HEK293 (cell line): ENCODE measurements around the gene TTC23L.

Source experiments
- CTCF ChIA-PET: fragments of 350-600 bp; formaldehyde crosslinking; extraction: SDS; loops from one replicate; lab custom pipeline; 2021; ENCODE audit warnings: antibody characterized with exemption; lab: Yijun Ruan, JAX
- POLR2A ChIA-PET: fragments of 300-600 bp; formaldehyde crosslinking; extraction: SDS; loops from one replicate; lab custom pipeline; 2020; ENCODE audit warnings: antibody characterized with exemption, inconsistent platforms; lab: Yijun Ruan, JAX
- H3K27ac ChIP-seq: fragments of 200-500 bp; sonication (Bioruptor generic); 2 replicates; pipeline ENCODE4 v1.5.1; 2014; ENCODE audit warnings: low read depth, low read length, control low read depth, inconsistent platforms; ENCODE audit errors: extremely low read depth
- H3K36me3 ChIP-seq, 2 experiments: fragments of 200-500 bp in 1 of 2; sonication (Bioruptor generic) in 1 of 2; 1 replicate in 1 of 2; 2 replicates in 1 of 2; pipeline ENCODE4 v1.5.1; 2014 to 2017; ENCODE audit warnings: inconsistent platforms in 2 of 2, low read length in 2 of 2; ENCODE audit not compliant: control insufficient read depth in 2 of 2, insufficient read depth in 1 of 2
- H3K4me1 ChIP-seq: fragments of 200-500 bp; sonication (Bioruptor generic); 2 replicates; pipeline ENCODE4 v1.5.1; 2014; ENCODE audit warnings: mild to moderate bottlenecking, low read length, inconsistent platforms; ENCODE audit not compliant: control insufficient read depth, insufficient read depth
- H3K4me3 ChIP-seq: 2 replicates; pipeline ENCODE4 v1.5.1; 2011; ENCODE audit warnings: low read depth, mild to moderate bottlenecking, control low read depth, low read length, moderate library complexity
- H3K9me3 ChIP-seq: fragments of 200-500 bp; sonication (Bioruptor generic); 2 replicates; pipeline ENCODE4 v1.5.1; 2014; ENCODE audit warnings: low read depth, low read length, inconsistent platforms; ENCODE audit not compliant: control insufficient read depth, insufficient read depth
- FEZF1 ChIP-seq: fragments of 450-650 bp; formaldehyde crosslinking; IDR thresholded peaks from 2 replicates; pipeline ENCODE4 v1.5.1; 2016; ENCODE audit warnings: missing biosample characterization, missing genetic modification characterization
- HOXC10 ChIP-seq: sonication (generic); formaldehyde crosslinking; IDR thresholded peaks from 2 replicates; pipeline ENCODE4 v1.8.1; 2023; ENCODE audit warnings: mild to moderate bottlenecking, missing genetic modification reagents
- IKZF3 ChIP-seq: fragments of 450-650 bp; IDR thresholded peaks from 2 replicates; pipeline ENCODE4 v1.5.0; 2018; ENCODE audit warnings: missing biosample characterization, mild to moderate bottlenecking, missing genetic modification characterization, moderate library complexity
- KLF1 ChIP-seq: fragments of 450-650 bp; formaldehyde crosslinking; IDR thresholded peaks from 2 replicates; pipeline ENCODE4 v1.5.1; 2016; ENCODE audit warnings: missing biosample characterization, missing genetic modification characterization
- KLF9 ChIP-seq: fragments of 450-650 bp; formaldehyde crosslinking; IDR thresholded peaks from 2 replicates; pipeline ENCODE4 v1.5.1; 2016; ENCODE audit warnings: missing biosample characterization, missing genetic modification characterization, low read depth
- PRDM4 ChIP-seq: fragments of 450-650 bp; formaldehyde crosslinking; IDR thresholded peaks from 2 replicates; pipeline ENCODE4 v1.5.1; 2017; ENCODE audit warnings: missing biosample characterization, missing genetic modification characterization
- SP3 ChIP-seq: fragments of 450-650 bp; formaldehyde crosslinking; IDR thresholded peaks from 2 replicates; pipeline ENCODE4 v1.5.1; 2016; ENCODE audit warnings: missing biosample characterization, missing genetic modification characterization
- TCF7L2 ChIP-seq: IDR thresholded peaks from 2 replicates; pipeline ENCODE4 v1.6.1; 2011; ENCODE audit warnings: low read depth, mild to moderate bottlenecking, inconsistent platforms, low read length, moderate library complexity, borderline replicate concordance
- ZBTB20 ChIP-seq: fragments of 450-650 bp; formaldehyde crosslinking; IDR thresholded peaks from 2 replicates; pipeline ENCODE4 v1.5.1; 2016; ENCODE audit warnings: missing biosample characterization, missing genetic modification characterization
- ZFP69B ChIP-seq: fragments of 450-650 bp; formaldehyde crosslinking; IDR thresholded peaks from 2 replicates; pipeline ENCODE4 v1.5.1; 2016; ENCODE audit warnings: missing biosample characterization, missing genetic modification characterization
- ZNF169 ChIP-seq: fragments of 450-650 bp; formaldehyde crosslinking; IDR thresholded peaks from 2 replicates; pipeline ENCODE4 v1.5.1; 2016; ENCODE audit warnings: missing biosample characterization, missing genetic modification characterization
- ZNF184 ChIP-seq: fragments of 450-650 bp; IDR thresholded peaks from 2 replicates; pipeline ENCODE4 v1.5.1; 2018; ENCODE audit warnings: missing biosample characterization, mild to moderate bottlenecking, missing genetic modification characterization
- ZNF2 ChIP-seq: fragments of 450-650 bp; formaldehyde crosslinking; IDR thresholded peaks from 2 replicates; pipeline ENCODE4 v1.5.1; 2016; ENCODE audit warnings: missing biosample characterization, missing genetic modification characterization
- ZNF311 ChIP-seq: fragments of 450-650 bp; formaldehyde crosslinking; IDR thresholded peaks from 2 replicates; pipeline ENCODE4 v1.5.1; 2017; ENCODE audit warnings: missing biosample characterization, missing genetic modification characterization, borderline replicate concordance
- ZNF398 ChIP-seq: fragments of 450-650 bp; formaldehyde crosslinking; IDR thresholded peaks from 2 replicates; pipeline ENCODE4 v1.5.1; 2017; ENCODE audit warnings: missing biosample characterization, missing genetic modification characterization
- ZNF510 ChIP-seq: fragments of 450-650 bp; formaldehyde crosslinking; IDR thresholded peaks from 2 replicates; pipeline ENCODE4 v1.5.1; 2018; ENCODE audit warnings: mild to moderate bottlenecking, missing genetic modification characterization, missing biosample characterization; ENCODE audit not compliant: insufficient replicate concordance
- ZNF521 ChIP-seq: fragments of 450-650 bp; formaldehyde crosslinking; IDR thresholded peaks from 2 replicates; pipeline ENCODE4 v1.5.1; 2017; ENCODE audit warnings: missing biosample characterization, mild to moderate bottlenecking, missing genetic modification characterization
- ZNF558 ChIP-seq: fragments of 450-650 bp; formaldehyde crosslinking; IDR thresholded peaks from 2 replicates; pipeline ENCODE4 v1.5.1; 2016; ENCODE audit warnings: missing biosample characterization, missing genetic modification characterization
- ZNF571 ChIP-seq: fragments of 450-650 bp; formaldehyde crosslinking; IDR thresholded peaks from 2 replicates; pipeline ENCODE4 v1.5.0; 2017; ENCODE audit warnings: missing biosample characterization, missing genetic modification characterization
- ZNF596 ChIP-seq: fragments of 450-650 bp; IDR thresholded peaks from 2 replicates; pipeline ENCODE4 v1.5.0; 2018; ENCODE audit warnings: missing biosample characterization, mild to moderate bottlenecking, missing genetic modification characterization, moderate library complexity
- ZNF623 ChIP-seq: fragments of 450-650 bp; formaldehyde crosslinking; IDR thresholded peaks from 2 replicates; pipeline ENCODE4 v1.5.1; 2016; ENCODE audit warnings: missing biosample characterization, missing genetic modification characterization
- ZNF843 ChIP-seq: fragments of 450-650 bp; formaldehyde crosslinking; IDR thresholded peaks from 2 replicates; pipeline ENCODE4 v1.5.1; 2016; ENCODE audit warnings: missing biosample characterization, missing genetic modification characterization
- ZXDB ChIP-seq: fragments of 450-650 bp; formaldehyde crosslinking; IDR thresholded peaks from 2 replicates; pipeline ENCODE4 v1.5.1; 2016; ENCODE audit warnings: missing biosample characterization, missing genetic modification characterization
- TF ChIP-seq, protein P1 (sequence below): fragments of 450-650 bp; formaldehyde crosslinking; IDR thresholded peaks from 2 replicates; pipeline ENCODE4 v1.5.1; 2016; ENCODE audit warnings: missing biosample characterization, missing genetic modification characterization, borderline replicate concordance
- TF ChIP-seq, protein P2 (sequence below): fragments of 450-650 bp; formaldehyde crosslinking; conservative IDR thresholded peaks from 2 replicates; pipeline ENCODE4 v1.5.1; 2016; ENCODE audit warnings: low read depth, missing biosample characterization, missing genetic modification characterization

Gene TTC23L

DNA sequence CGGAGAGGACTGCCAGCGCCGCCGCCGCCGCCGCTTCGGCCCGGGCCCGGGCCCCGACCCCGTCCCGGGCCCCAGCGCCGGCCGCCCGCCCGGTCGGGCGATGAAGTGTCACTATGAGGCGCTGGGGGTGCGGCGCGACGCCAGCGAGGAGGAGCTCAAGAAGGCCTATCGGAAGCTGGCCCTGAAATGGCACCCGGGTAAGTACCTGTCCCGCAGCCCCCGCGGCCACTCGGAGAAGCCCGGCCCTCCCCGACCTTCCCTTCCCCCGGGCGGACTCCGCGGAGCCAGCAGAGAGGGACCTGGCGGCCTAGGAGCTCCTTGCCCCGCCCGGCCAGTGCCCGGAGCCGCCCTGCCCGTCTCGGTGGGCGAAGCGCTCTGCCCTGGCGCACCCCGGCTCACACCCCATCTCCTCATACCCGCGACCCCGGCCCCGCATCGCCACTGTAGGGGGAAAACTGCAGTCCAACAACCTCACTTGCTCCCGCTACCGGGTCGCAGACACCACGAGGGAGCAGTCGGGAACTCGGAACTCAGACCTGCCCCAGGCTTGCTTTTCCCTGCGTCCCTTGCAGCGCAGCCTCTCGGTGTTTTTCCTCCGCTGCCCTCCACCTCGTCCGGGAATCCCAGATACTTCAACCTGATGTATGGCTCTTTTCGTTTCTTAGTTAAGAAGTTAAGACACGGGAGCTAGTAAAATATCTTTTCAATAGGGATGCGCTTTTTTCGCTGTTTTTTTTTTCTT is 90.9 kb downstream of the TTC23L start:
- Histone ChIP-seq H3K4me1 (peaks cover 12% of the 10 kb centered on the region; the same call in 1 of the 2 replicates), H3K4me3 (peak overlapping the region; percentile 98), H3K9me3 (no peaks in the 10 kb centered on the region), H3K27ac (peak overlapping the region; percentile 92), H3K36me3 (peaks cover 33 to 43% of the 10 kb centered on the region in 2 experiments)
- CTCF ChIA-PET = interaction anchor here (0.6 to 1.4 kb wide), 4 partner anchors 11 to 73 kb away, joined by 3 to 6 read pairs (median 4); no protein-coding TSS in a partner anchor
- POLR2A ChIA-PET = interaction anchor here (0.6 to 3.8 kb wide), 13 partner anchors 9 to 921 kb away, joined by 3 to 152 read pairs (median 6); partner anchors contain the start of genes BRIX1, RAD1 and TTC23L
- TF ChIP-seq ZFP69B (tag by site-specific recombination) = 0 out of 2 replicates have a peak, but pooled peaks have one; percentile 43
- TF ChIP-seq, protein P1, sequence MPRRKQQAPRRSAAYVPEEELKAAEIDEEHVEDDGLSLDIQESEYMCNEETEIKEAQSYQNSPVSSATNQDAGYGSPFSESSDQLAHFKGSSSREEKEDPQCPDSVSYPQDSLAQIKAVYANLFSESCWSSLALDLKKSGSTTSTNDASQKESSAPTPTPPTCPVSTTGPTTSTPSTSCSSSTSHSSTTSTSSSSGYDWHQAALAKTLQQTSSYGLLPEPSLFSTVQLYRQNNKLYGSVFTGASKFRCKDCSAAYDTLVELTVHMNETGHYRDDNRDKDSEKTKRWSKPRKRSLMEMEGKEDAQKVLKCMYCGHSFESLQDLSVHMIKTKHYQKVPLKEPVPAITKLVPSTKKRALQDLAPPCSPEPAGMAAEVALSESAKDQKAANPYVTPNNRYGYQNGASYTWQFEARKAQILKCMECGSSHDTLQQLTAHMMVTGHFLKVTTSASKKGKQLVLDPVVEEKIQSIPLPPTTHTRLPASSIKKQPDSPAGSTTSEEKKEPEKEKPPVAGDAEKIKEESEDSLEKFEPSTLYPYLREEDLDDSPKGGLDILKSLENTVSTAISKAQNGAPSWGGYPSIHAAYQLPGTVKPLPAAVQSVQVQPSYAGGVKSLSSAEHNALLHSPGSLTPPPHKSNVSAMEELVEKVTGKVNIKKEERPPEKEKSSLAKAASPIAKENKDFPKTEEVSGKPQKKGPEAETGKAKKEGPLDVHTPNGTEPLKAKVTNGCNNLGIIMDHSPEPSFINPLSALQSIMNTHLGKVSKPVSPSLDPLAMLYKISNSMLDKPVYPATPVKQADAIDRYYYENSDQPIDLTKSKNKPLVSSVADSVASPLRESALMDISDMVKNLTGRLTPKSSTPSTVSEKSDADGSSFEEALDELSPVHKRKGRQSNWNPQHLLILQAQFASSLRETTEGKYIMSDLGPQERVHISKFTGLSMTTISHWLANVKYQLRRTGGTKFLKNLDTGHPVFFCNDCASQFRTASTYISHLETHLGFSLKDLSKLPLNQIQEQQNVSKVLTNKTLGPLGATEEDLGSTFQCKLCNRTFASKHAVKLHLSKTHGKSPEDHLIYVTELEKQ (tag by site-specific recombination) = no peak
- TF ChIP-seq, protein P2, sequence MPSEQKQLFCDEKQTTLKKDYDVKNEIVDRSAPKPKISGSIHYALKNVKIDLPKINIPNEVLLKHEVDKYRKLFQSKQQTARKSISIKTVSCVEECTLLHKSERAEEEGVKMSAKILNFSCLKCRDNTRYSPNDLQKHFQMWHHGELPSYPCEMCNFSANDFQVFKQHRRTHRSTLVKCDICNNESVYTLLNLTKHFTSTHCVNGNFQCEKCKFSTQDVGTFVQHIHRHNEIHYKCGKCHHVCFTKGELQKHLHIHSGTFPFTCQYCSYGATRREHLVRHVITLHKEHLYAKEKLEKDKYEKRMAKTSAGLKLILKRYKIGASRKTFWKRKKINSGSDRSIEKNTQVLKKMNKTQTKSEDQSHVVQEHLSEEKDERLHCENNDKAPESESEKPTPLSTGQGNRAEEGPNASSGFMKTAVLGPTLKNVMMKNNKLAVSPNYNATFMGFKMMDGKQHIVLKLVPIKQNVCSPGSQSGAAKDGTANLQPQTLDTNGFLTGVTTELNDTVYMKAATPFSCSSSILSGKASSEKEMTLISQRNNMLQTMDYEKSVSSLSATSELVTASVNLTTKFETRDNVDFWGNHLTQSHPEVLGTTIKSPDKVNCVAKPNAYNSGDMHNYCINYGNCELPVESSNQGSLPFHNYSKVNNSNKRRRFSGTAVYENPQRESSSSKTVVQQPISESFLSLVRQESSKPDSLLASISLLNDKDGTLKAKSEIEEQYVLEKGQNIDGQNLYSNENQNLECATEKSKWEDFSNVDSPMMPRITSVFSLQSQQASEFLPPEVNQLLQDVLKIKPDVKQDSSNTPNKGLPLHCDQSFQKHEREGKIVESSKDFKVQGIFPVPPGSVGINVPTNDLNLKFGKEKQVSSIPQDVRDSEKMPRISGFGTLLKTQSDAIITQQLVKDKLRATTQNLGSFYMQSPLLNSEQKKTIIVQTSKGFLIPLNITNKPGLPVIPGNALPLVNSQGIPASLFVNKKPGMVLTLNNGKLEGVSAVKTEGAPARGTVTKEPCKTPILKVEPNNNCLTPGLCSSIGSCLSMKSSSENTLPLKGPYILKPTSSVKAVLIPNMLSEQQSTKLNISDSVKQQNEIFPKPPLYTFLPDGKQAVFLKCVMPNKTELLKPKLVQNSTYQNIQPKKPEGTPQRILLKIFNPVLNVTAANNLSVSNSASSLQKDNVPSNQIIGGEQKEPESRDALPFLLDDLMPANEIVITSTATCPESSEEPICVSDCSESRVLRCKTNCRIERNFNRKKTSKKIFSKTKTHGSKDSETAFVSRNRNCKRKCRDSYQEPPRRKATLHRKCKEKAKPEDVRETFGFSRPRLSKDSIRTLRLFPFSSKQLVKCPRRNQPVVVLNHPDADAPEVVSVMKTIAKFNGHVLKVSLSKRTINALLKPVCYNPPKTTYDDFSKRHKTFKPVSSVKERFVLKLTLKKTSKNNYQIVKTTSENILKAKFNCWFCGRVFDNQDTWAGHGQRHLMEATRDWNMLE (tag by site-specific recombination) = no peak
- TF ChIP-seq ZNF184 (tag by site-specific recombination) = no peak
- TF ChIP-seq ZNF521 = no peak
- TF ChIP-seq TCF7L2 = no peak
- peak; percentile 63; the same call in 1 of the 2 replicates for TF ChIP-seq HOXC10
- TF ChIP-seq PRDM4 (tag by site-specific recombination) = no peak
- no peak for TF ChIP-seq ZNF571 (tag by site-specific recombination)
- TF ChIP-seq IKZF3 (tag by site-specific recombination) = no peak
- TF ChIP-seq ZNF311 (tag by site-specific recombination) = no peak
- 0 out of 2 replicates have a peak, but pooled peaks have one; percentile 37 for TF ChIP-seq ZNF2
- TF ChIP-seq ZNF623 (tag by site-specific recombination) = no peak
- TF ChIP-seq FEZF1 (tag by site-specific recombination) = no peak; the same call in 1 of the 2 replicates
- no peak for TF ChIP-seq ZNF510
- no peak for TF ChIP-seq ZNF843 (tag by site-specific recombination)
- peak; percentile 62 for TF ChIP-seq ZXDB (tag by site-specific recombination)
- TF ChIP-seq ZNF398 (tag by site-specific recombination) = peak; percentile 43; the same call in 1 of the 2 replicates
- no peak for TF ChIP-seq ZNF596 (tag by site-specific recombination)
- peak; percentile 96 for TF ChIP-seq ZBTB20
- TF ChIP-seq ZNF169 (tag by site-specific recombination) = no peak
- TF ChIP-seq KLF1 (tag by site-specific recombination) = peak; percentile 71
- peak; percentile 58 for TF ChIP-seq SP3 (tag by site-specific recombination)
- no peak for TF ChIP-seq ZNF558 (tag by site-specific recombination)
- TF ChIP-seq KLF9 (tag by site-specific recombination) = peak; percentile 56
